GM18499 (cell line): Measurements from ENCODE around the gene HAL.
A peak's percentile ranks its signal among the peaks of the same experiment; 100 is the strongest.

Experiments
- ATAC-seq: cut with Tn5 transposase; IDR thresholded peaks from one replicate; pipeline ENCODE4 v1.9.1; 2021; ENCODE audit warnings: moderate number of reproducible peaks; ENCODE audit not compliant: insufficient read depth, unreplicated experiment

HAL gene

GRCh38 chr12:96014943-96015599 lies 18.9 kb upstream of the HAL start:
- no peak for ATAC-seq

GRCh38 chr12:96007729-96008128 lies 11.6 kb upstream of the HAL start:
- ATAC-seq = no peak

- ATAC-seq = no peak
Observed at GRCh38 chr12:96006727-96007126, 10.6 kb upstream of the HAL start.

GRCh38 chr12:96000858-96001257 lies 4.7 kb upstream of the HAL start:
- ATAC-seq = no peak

DNA sequence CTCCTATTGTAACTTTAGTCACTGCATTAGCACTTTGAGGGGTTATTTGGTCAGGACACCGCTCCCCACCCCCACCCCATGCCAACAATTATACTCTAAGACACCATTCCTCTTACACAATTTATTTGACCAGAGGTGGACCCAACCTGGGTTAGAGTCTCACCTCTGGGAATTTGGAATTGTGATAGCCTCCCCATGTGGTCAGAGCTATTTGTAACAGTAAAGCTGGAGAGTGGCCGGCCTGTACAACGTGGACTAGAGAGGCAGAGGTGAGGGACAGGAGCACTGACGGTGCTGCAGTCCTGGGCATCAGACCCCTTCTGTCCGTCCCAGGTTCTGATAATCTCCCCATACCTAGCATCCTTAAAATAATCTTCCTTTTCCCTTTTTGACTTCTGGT lies 3.3 kb upstream of the HAL start:
- no peak for ATAC-seq

DNA sequence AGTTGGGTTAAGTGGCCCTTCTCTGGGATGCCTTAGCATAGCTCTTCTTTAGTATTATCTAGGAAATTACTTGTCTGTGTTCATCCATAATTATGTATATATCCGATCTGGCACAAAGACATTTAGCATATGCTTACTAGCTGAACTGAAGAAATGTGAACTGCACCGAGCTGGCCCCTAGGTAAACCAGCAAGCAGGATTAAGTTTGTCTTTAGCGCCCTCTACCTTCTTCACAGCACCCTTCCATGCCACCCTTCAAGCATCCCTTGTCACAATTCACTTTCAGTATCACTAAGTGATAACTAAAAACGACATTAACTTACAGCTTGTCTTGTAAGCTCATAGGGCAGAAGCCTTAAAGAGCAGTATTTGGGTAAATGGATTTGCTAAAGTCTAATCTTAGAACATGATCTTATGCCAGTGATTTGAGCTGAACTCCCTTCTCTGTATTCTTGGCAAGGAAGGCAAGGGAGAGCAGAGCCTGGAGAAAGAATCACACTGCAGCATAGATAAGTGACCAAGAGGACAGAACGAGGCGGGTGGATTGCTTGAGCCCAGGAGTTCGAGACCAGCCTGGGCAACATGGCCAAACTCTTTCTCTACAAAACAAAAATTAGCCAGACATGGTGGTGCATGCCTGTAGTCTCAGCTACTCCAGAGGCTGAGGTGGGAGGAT lies 2.6 kb upstream of the HAL start:
- peak; percentile 89 for ATAC-seq

DNA sequence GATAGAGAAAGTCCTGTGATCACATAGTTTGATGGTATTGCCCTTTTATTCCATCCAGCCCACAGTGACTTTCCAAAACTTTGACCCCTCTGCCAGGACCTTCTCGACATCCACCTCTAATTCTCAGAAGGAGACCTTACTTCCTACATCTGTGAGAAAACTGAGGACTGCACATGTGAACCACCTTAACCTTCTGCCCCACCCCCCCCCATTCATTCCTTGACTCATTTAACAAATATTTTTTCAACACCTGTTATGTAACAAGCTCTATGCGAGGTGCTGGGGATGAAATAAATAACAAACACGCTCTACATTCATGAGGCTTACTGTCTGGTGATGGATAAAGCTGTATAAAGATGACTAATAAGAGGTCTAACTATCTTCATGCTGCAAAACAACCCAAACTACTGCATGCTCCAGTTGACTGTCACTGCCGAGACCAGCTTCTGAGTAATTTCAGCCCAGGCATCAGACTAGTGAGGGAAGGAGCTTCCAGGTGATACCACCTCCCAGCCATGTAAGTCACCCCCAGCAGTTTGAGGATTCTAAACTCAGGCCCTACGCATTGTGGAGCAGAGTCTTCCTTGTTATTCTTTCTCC lies 1.9 kb upstream of the HAL start:
- ATAC-seq = no peak

DNA sequence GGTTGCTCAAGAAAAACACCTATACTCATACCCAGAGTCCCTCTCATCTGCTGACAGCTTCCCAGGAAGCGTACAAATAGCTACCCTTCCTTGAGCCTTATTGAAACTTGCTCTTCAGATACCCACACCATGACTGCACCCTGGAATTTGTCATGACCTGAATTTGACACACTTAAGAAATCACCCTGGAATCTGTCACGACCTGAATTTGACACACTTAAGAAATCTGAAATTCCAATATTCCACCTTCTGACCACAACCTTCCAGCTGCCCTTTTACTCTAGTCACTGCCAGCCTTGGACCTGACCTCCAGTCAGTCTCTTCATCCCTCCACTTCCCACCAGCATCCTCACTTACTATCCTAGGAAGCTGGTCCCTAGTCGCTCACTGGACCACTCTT lies 1.1 kb upstream of the HAL start:
- ATAC-seq = no peak

DNA sequence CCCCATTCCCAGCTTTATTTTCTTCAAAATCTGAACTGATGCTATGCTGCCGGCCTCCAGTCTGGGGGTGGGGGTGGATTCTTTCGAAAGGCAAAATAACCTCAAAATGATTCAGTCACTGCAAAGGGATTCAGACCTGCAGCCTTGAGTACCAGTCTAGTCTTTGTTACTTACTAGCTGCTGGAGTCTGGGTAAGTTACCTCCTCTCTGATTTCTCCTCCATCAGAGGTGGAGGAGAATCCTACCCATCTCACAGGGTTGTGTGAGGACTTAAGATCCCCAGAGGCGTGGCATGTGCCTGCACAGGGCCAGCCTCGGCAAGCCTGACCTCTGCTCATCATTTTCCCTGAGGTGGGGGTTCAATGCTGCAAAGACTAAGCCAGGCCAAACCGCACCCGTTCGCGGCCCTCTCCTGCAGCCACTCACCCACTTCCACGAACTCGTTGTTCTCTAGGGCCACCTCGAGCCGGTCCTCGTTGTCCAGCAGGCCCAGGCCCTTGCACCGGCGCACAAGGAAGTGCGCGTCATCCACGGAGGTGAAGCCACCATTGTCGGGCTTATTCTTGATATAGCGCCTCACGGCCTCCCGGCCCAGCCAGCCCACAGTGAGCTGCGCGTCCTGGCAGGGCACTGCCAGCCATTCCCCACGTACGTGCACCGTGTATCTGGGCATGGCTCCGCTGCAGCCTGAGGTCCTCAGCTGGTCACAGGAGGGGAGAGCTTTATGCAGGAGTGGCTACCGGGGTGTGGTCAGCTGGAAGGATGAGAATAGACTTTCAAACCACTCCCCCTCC lies 709 bp downstream of the HAL start:
- ATAC-seq = no peak

- ATAC-seq = no peak
Observed at GRCh38 chr12:95994476-95994875, 1.7 kb downstream of the HAL start.

DNA sequence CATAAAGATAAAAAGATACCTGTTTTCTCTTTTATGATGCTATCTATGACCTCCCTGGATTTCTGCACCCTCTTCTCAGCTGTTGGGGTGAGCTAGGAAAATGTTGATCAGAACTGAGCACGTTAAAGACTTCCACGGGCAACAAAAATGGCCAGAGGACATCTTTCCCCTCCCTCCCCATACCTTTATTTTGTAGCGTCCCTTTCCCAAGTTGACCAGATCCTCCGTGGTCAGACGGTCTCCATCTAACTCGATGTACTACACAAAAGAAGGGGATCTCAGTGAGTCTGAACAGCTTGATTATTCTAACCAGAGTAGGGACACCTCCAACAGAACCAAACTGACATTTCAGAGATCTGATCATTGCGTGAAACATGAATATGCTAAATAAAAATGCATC lies 2.2 kb downstream of the HAL start:
- no peak for ATAC-seq

- no peak for ATAC-seq
Observed at GRCh38 chr12:95990136-95990535, 6.0 kb downstream of the HAL start.

- no peak for ATAC-seq
Observed at GRCh38 chr12:95989504-95990123, 6.5 kb downstream of the HAL start.

DNA sequence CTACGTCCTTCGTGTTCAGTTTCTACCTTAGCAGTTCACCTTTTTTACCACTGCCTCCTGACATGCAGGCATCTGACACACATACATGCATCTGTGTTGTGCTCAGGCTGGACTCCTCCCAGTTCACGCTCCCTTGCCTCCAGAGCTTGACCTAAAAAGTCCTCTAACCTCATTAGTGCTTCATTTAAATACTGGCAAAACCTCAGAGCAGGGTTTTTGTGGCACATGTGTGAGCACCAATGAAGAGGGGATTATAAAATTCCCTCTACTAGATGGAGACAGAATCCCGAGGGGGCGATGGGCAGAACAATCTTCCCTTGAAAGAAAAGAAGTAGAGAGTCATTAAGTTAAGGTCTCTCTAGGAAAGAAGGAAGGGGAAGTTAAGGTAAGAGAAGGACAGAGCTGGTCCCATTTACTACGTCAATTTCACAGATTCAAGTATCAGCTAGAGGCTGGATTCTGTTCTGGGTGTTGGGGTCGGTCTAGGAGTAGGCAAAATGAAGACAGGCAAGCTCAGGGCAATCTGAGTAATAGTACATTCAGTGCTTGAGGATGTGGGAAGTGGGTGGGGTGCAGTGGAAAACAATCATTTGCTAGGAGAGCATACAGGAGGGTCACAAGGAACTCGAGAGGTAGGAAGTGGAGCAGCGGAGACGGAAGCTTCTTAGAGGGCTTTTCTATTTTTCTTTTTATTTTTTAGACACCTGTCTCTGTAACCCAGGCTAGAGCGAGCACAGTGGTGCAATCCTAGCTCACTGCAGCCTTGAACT lies 7.5 kb downstream of the HAL start:
- no peak for ATAC-seq

DNA sequence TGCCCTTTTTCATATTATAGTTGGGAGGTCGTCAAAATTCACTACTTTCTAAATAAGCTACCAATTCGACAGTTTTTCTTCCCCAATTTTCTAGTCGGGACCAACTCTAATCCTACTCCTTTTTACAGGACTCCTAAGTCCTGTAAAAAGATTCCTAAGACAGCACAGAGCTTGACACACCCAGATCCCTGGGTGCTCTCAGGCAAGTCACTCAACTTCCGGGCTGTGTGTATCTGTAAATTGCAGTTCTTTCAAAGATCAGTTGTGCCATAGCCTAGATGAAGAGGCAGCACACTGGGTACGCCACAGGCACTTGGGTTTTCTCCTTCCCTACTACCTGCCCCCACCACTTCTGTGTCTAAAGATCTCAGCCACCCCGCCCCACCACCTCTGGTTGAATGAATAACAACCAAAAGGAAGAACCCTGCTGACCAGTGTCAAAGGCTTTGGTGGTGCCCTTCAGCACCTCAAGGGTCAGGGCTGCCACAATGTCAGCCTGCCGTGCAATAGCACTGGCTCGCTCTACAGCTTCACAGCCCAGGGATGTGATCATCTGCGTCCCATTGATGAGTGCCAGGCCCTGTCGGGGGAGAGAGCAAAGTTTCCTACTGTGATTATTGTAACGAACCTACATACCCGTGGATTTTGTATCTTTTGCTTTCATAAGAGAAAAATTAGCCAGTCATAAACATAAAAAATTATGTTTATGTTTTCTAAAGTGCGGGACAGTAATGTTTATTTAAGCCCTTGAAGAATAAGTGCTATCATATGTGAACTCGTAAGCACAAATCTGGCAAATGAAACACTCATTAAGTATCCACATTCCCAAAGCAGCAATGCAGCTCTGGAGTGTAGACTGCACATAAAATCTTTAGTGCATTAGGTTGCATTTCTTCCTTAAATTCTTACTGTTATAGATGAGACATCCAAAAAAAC lies 9.2 kb downstream of the HAL start:
- ATAC-seq = no peak

DNA sequence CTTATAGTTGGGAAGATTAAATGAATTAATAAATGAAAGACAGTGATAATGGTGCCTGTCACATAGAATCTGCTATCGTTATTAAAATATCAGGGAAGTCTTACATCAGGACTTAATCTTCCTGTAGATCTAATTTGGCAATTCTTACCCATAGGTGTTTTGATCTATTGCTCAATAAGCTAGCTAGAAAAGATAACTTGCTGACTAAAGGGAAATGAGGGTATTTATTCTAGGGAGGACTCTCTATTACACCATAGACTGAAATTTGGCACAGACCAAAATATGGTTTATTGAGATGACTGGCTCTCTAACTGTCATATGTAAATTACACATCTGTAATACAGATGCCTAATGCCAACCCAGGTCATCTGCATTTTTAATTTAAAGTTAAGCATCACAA lies 11.5 kb downstream of the HAL start:
- ATAC-seq = no peak

DNA sequence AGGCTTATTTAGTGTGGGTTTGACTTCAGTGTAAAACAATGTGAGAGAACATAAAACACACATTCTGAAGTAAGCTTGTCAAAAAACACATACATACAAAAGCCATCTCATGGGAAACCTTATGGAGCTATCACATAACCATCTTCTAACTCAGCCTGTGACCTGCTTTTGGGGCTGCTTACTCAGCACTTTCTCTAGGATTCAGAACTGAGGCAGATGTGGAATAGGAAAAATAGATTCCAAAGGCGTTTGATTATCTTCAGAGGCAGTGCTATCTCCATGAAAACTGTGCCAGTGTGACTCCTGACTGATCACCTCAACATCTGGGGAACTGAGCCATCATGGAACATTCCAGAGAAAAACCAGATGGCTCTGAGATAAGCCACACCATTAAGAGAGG lies 13.5 kb downstream of the HAL start:
- no peak for ATAC-seq

DNA sequence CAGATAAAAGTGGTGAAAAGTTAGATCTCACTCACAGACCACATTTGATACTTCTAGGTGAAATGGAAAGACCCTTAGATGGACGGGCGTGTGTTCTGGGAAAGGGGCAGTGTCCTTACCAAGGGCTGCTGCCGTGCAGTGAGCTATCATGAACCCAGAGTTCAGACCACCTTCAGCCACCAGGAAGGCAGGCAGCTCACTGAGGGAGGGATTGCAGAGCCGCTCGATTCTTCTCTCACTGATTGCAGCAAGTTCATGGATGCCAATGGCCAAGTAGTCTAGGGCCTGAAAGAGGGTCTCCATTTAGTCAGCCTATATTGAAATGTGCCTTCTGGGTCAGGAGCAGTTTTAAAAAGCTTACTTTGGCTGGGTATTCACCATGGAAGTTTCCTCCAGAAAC lies 15.7 kb downstream of the HAL start:
- ATAC-seq = no peak

GRCh38 chr12:95978774-95979173 lies 17.4 kb downstream of the HAL start:
- no peak for ATAC-seq
